Measurements from ENCODE around the gene FABP2.
"Not testable (repeated sequence)": the region's sequence is repeated elsewhere in the genome, so short reads cannot be mapped to it uniquely, and the experiment has no call there.

The FABP2 gene

DNA sequence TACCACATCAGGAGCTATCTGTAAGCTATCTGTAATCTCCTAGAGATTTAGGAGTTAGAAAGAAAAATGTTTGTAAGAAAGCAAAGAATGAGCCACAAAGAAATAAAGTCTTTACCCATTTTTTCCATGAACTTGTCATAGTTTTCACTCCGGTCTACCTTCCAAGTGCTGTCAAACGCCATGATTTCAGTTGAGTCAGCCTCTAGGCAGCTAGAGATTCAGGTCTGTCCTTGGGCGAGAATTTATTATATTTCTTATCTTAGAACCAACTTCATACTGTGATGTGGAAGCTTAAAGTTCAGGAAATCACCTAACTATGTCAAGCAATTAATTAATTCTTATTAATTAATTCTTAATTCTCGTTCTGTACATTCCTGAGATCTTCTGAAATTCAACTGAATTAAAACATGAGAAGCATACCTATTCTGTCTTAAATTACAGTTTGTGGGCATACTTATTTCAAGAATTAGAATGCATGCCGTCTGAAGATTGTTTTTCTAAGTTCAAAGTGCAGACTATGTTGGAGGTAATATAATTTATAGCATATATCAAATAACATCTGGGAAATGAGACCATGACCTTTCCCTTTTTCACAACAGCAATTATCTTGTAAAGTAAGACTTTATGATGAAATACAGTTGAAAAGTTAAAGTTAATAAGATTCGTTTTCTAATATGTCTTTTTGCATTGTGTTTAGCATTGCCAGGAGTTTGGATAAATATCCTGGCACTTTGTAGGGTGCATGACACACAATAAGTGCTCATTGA is at the start of gene FABP2:
Gene FABP2 (minus strand): TSS at position 218 of the 767 bp plus-strand sequence. CDS start 36 bp downstream, at position 182.
- DNase-seq (ENCODE audit: low spot score) = no peak

DNA sequence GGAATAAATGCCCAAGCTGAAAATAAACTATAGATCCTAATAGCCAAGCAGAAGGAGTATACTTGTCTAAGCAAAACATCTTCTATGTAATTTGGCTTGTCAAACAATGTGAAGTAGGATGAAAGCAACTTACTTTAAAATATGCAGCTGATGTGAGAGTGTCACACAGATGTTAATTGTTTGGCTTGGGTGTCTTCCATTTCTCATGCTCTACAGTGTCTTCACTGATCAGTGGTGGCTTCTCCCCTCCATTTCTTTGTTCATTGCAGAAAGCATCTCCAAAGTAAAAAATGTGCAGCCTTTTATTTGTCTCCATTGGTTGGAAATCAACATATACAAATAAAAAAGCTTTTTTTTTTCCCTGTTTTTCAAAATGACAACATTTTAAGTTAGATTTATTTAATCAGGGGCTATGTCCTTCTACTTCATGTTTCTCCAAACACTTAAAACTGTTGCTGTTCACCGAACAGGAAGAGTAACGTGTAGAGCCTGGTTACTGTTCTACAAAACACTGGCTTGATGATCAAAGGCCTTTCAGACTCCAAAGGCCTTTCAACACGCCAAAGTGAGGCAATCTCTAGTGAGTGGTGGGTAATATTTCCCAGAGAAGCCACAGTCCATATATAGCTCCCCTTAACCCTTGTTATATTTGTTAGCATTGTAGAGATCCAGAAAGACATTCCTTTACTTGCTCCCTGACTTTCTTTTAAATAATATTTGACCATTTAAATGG is 49.2 kb upstream of the FABP2 start:
- not testable (repeated sequence) for DNase-seq (ENCODE audit: low spot score)

DNA sequence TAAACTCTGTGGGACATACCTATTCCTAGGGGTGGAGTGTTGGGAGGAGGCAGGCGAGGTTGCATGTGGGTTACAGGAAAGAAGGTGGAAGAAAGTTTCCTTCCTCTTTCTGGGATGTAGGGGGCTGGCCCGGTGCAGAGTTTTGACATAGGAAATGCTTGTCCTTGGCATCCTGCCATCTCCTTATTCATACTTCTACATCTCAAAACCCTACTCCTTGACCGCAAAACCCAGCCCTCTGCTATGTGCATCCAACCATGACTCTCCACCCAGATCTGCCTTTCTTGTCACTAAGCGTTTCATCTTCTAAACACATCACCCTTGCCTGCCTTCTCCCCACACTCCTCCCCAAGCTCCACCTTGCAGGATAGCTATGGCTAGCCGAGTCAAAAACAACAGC is 48.5 kb upstream of the FABP2 start:
- not testable (repeated sequence) for DNase-seq (ENCODE audit: low spot score)

DNA sequence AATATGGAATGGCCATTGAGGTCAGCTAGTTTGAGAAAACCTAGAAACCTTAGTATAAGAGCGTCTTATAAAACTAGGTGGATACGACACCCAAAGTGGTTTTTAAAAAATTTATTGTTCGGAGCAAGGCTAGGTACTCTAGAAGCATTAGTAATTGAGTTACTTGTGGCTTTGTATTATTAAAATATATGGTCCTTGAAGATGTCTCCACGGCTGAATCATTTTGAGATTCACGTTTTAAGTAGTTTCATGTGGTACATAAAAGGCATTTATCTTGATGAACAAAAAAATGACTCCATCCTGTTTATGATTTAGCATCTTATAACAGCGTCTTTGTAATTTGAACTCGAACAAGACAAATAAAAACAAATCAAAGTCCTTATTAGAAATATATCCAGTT is 44.9 kb upstream of the FABP2 start:
- DNase-seq (ENCODE audit: low spot score) = not testable (repeated sequence)

DNA sequence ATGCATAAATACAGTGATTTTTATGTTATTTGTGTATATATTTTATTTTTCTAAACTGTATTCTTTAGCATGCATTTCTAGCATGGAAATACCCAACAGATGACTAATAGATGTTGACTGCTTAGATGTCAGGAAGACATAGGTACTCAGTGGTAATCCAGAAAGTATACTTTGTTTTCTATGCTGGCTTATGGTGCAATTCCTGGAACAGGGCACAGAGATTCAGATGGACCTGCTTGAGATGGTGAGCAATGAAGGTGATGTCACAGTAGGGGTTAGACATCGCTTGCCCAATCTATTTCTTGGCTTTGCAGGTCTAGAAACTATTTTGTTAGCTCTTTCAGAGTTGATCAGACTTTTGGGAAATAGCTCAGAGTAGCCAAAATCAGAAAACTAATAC is 42.3 kb upstream of the FABP2 start:
- not testable (repeated sequence) for DNase-seq (ENCODE audit: low spot score)

DNA sequence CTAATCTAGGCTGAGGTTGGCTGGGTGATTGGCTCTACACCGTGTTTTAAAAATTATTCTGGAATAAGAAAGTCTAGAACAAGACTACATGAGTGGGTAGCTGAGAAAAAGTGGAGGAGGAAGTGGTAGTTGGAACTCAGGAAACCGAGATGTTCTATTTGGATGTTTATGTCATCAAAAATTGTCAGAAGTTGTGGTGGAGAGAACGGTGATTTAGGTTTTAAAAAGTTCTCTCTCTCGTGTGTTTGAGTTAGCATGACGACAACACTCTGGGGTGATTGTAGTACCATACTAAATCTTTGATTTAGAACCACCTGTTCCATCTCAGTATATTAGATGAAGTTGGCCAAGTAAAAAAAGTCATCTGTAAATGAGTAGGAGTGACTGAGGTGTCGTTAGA is 41.4 kb upstream of the FABP2 start:
- not testable (repeated sequence) for DNase-seq (ENCODE audit: low spot score)

DNA sequence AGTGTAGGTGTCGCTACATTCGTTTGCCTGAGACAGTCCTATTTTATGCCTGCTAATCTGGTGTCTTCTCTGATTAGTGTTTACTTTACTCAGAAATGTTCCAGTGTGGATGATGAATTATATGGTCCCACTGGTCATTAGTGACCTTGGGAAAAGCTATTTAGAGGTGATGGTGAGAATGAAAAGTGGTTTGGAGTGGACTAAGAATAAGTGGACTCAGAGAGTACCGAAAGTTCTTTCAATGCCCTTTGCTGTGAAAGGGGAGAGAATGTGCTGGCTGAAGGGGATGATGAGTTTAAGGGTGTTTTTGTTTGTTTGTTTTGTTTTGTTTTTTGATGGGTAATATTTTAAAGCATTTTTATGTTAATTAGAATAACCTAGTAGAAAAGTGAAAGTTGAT is 40.5 kb upstream of the FABP2 start:
- not testable (repeated sequence) for DNase-seq (ENCODE audit: low spot score)

DNA sequence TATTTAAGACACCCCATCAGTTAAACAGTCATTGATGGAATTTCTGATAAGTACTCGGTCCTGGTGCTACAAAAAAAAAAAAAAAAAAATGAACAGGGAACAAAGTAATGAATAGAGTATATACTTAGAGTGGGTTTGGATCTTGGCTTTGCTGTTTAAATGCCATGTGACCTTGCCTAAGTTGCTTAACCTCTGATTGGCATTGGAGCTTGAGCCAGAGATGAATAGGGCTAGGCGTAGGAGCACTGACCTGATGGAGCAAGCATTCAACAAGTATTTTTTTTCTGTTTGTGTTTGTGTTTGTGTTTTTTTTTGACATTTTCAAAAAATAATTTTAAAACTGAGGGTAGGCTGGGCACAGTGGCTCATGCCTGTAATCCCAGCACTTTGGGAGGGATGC is 37.9 kb upstream of the FABP2 start:
- not testable (repeated sequence) for DNase-seq (ENCODE audit: low spot score)

DNA sequence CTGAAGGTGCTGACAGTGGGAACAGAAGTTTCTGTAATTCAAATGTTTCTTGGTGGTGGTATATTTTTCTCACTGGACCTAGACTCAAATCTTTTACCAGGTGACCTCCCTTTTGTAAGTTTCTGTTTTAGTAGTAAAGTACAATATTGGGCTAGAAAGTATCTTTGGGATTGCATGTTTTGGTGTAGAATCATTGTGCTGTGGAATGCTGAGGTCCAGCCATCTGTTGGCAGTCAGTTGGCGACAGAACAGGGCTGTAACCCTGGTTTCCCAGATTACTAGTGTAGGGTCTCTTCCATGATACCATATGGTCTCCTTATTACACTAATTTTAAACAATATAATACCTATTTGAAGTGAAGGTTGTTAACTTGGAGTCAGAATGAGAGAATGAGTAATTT is 34.9 kb upstream of the FABP2 start:
- DNase-seq (ENCODE audit: low spot score) = not testable (repeated sequence)

DNA sequence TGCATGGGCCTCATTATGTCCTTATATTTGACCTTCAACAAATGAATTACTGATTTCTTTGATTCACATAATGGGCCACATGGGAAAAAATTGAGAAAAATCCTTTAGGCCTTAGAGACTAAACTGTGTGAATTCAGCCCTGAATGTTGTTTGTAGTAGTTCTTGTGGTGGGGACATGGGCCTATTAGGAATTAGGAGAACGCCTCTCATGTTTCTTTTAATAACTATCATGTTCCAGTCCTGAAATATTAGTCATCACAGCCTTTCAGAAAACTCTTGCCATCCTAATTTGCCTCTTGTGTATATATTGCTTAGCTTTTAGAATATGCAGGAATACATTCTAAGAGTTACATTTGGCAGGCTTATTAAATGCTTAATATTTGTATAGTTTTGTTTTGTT is 34.1 kb upstream of the FABP2 start:
- not testable (repeated sequence) for DNase-seq (ENCODE audit: low spot score)

DNA sequence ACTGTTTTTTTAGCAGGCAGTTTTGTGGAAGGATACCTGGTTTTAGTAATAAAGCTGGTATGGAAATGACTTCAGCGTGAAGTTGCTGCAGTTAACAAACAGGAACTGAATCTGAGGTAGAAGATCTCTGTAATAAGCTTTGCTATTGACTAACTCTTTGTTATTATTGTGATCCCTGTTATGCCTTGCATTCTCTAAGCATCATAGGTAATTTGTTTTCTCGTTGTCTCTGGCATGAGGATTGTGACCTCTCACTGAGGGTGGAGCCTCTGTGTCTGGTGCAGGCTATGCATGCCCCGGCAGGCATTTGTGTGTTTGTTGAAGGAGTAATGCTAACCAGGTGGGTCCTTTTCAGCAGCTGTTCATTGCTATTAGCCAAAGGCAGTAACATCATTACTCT is 31.4 kb upstream of the FABP2 start:
- not testable (repeated sequence) for DNase-seq (ENCODE audit: low spot score)

DNA sequence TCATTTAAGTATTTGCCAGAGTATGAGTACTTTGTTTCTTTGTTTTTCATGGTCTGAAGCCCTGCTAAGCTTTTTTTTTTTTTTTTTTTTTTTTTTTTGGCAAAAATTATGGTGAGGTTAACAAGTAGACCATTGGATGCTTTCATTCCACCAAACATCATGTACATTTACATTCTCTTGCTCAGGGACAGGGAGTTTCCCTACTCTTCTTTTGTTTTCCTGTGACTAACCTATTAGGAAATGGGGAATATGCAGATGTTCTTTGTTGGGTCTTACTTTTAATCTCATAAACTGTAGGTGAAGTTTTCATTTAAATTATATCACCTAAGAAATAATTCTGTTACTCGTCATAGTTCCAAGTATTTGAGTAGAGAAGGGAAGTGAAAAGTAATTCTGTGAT is 26.2 kb upstream of the FABP2 start:
- not testable (repeated sequence) for DNase-seq (ENCODE audit: low spot score)

DNA sequence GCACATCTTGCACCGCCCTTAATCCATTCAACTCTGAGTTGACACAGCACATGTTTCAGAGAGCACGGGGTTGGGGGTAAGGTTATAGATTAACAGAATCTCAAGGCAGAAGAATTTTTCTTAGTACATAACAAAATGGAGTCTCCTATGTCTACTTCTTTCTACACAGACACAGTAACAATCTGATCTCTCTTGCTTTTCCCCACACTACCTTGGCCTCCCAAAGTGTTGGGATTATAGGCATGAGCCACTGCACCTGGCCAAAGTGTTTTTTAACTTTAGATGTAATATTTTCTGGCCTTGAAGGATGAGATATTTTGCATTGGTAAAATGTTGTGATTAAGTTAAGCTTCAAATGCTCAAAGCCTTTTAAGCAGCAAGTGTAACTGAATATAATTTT is 21.4 kb upstream of the FABP2 start:
- DNase-seq (ENCODE audit: low spot score) = not testable (repeated sequence)

DNA sequence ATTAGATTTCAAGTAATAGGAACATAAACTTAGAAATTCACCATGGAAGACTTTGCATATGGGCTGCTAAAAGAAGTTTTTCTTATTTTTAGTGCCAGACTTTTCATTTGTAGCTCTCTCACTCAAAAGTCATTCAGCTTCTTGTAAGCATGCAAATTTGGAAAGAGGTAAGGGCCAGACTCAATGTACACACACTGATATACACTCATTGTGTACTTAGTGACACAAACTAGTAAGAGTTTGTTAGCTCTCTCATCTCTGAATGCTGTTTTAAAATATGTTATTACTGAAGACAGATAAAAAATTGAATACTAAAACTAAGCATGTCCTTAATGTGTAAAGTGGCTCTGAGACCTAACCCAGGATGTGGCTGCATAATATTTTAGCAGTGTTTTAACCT is 18.0 kb upstream of the FABP2 start:
- not testable (repeated sequence) for DNase-seq (ENCODE audit: low spot score)

DNA sequence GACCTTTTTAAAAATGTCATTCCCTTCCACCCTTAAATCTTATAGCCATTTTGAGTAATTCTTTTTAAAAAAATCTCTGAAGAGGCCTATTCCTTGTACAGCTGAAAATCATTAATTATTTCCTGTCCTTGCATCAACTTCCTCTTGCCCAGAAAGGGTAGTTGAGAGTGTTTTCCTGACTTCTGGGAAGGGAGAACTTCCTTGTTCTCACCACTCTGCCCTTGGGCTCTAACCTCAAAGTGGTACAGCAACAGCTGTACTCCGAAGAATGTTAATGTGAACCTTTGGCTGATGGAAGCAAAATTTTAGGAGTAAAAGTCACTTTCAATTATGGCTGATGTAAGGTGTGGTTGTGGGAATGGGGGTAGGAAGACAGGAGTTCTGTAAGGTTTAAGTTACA is 15.1 kb upstream of the FABP2 start:
- no peak for DNase-seq (ENCODE audit: low spot score)

DNA sequence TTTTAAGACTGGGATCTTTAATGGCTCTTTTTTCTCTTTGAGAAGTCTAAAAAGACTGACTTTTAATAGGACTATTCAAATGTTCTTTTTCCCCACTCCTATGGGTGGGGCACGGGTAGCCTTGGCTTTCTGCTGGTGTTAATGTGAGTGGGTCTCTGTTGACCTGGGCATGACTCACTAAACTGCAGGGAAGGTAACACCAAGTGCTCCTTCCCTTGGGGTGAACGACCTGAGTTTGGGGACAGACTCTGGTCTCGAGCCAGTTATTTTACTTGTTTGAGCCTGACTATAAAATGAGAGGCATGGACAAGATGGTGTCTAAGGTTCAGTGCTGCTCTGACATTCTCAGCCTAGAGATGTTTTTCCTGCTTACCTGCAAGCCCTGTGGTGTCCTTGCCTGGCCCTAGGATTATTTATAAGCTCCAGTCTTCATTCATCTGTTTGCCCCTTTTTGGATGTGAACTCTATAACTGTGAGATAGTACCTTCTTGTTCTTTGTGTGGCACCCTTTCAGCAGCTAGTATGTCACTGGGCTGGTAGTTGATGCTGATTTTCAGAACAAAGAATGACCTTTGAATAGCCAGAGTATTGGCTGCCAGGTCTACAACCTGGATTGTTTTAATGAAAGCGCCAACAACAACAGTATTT is 14.5 kb upstream of the FABP2 start:
- DNase-seq (ENCODE audit: low spot score) = not testable (repeated sequence)

DNA sequence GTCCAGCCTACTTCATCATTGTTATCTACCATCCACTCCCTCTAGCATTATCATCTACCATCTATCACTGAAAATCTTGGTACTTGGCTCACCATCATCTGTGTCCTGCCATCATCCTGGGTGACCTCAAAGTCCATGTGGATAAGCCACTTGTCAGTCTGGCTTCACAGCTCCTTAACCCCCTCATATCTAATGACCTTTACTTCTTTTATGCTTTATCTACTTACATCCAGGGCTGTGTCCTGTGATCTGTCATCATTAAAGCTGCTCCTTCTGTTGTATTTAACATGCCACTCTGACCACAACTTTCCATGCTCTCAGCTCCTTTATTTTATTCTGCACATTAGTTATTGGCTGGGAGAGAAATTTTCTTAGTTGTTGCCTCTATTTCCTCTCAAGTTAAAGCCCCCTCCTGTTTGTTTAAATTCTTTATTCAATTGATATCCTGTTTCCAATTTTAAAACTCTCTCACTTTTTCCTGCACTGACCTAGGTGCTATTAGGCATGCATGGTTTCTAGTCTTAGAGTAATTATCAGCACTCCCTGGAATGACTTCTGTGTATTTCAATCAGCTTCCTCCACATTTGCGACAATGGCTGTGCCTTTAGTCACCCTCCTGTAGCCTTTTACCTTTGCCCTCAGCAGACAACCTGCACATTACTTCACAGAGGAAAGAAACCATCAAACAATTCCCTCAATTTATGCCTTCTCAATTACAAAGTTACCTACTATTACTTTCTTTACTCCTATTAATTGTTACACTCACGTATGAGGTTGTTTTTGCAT is 8.1 kb upstream of the FABP2 start:
- no peak for DNase-seq (ENCODE audit: low spot score)

DNA sequence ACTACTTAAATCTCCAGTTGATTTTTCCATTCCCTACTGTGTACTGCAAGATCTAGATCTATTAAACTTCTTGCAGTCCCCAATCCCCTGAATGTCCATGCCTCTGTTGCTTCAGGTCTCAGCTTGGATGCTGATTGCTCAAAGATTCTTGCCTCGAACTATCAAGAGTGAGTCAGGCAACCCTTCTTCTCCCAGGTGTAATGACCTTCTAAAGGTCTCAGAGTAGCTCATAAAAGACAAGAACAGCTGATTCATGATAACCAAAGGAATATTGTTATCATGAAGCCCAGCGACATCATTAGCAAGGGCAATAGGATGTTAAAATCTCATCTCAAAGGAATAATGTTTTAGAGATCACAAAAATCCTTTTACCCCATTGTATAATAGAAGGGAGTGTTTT is 6.8 kb upstream of the FABP2 start:
- no peak for DNase-seq (ENCODE audit: low spot score)

DNA sequence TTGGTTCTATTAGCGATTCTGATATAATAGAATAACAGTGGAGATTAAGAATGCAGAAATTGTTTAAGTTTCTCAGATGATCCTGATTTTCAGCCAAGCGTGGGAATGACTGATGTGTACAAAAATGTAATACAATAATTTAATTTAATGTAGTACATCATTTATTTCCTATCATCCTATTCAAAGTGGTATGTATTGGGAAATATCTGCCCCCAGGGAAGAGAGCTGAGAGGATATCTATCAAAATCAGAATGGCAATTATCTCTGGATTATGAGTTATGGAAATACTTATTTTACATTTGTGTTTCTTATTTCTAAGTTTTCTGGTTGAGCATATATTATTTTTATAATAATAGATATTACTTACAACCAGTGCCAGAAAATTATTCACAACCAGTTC is 3.9 kb downstream of the FABP2 start:
- DNase-seq (ENCODE audit: low spot score) = no peak

DNA sequence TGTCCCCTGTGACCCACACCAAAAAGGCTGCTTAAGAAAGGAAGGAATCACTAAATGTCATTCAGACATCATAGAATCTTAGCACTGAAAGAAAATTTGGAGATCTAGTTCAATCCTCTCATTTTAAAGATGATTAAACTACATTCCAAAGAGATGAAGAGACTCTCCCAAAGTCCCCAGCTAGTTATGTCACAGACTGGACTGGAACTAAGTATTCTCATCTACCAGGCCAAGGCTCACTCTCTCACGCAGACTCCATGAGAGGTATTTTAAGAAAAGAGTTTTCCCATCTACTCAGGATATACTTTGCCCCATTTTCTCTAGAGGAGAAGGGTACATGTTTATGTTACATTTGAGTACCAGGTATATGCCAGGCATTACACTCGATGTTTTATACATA is 6.9 kb downstream of the FABP2 start:
- no peak for DNase-seq (ENCODE audit: low spot score)

DNA sequence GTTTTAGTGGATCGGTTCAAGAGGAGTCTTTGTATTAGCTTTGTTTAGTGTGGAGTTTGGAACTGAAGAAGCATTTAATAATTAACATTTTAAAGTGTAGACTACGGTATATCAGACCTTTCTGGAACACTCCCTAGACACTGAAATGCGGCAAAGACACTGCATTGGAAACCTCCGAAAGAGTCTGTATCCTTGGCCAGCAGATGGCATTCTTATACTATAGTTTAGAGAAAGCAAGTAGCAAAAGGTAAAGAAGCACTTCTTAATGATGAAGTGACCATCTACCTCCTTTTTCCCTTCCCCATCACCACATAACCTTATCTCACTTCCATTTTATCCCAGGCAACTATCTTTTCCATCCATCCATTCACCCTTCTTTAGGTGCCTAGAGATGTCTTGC is 7.6 kb downstream of the FABP2 start:
- no peak for DNase-seq (ENCODE audit: low spot score)

DNA sequence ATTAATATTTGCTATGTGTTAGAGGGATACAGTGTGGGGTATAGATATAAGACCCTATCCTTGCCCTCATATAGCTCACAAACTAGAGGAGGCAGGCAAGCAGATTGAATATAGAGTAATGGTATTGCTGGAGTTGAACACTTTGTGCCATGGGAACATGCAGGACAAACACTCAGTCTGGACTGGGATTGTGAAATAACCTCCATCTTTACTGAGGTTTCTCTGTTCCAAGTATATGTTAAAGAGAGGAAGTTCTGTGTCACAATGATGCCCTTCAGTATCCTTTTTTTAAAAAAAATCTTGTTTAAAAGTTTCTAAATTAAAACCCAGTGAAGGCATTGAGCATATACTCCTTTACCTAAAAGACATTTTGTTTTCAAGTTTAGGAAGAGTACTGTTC is 8.7 kb downstream of the FABP2 start:
- no peak for DNase-seq (ENCODE audit: low spot score)

Measured in ecto neural progenitor cell (in vitro differentiated cells).